NB4 (cell line): ENCODE results near the gene NRSN1.

Experiments
- CTCF ChIP-seq: IDR thresholded peaks from one replicate; pipeline ENCODE4 v1.5.1; 2012; ENCODE audit warnings: low read depth, low read length
- MAX ChIP-seq: IDR thresholded peaks from 2 replicates; pipeline ENCODE4 v1.6.1; 2011; ENCODE audit warnings: low read depth, low read length
- MYC ChIP-seq: IDR thresholded peaks from 2 replicates; pipeline ENCODE4 v1.6.1; 2011; ENCODE audit warnings: low read depth, low read length
- POLR2A ChIP-seq: IDR thresholded peaks from 2 replicates; pipeline ENCODE4 v1.6.1; 2011; ENCODE audit warnings: mild to moderate bottlenecking; ENCODE audit not compliant: insufficient read length; ENCODE audit errors: extremely low read depth

GRCh38 chr6:24139080-24139479 lies 13.1 kb downstream of the NRSN1 start:
- TF ChIP-seq CTCF (no peak), POLR2A (no peak), MYC (no peak), MAX (no peak)
